ENCODE data around the gene ZNF580. TPM values are rescaled to one million over a fixed set of nuclear protein-coding genes. Genes with fewer than 3 reads are reported as not detected.

ZNF580 gene
- total RNA-seq, 2 donors from 2014 or later = 32.0 to 36.7 TPM

DNA sequence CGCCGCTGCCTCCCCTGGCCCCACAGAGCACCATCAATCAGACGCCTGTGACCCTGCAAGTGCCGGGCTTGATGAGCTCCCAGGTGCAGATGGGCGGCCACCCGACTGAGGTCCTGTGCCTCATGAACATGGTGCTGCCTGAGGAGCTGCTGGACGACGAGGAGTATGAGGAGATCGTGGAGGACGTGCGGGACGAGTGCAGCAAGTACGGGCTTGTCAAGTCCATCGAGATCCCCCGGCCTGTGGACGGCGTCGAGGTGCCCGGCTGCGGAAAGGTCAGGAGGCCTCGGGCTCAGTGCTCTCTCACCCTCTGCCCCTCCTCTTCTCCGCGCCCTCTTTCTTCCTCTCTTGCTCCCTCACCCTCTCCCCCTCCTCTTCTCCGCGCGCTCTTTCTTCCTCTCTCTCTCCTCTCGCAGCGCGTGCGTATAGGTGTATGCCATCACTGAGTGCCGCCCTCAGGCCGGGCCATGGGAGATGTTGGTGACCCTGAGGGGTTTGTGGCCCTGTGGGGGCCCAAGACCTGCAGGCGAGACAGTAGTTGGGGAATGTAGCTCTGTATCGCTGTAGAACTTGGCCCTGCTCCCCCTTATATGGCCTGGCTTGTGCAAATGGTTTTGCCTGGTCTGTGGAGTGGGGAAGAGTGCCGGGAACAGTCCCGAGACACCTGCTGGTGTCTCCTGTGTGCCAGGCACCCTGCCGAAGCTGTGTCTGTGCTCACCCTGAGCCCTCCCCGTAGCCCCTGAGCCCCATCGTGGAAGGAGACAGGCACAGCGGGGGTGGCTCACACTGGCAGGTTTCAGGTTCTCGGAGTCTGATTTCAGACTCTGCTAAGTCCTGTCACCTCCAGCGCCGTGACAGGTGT is 28.8 kb downstream of the ZNF580 start:
- no peak for DNase-seq (ENCODE audit: low spot score)
- intact Hi-C loops (cut with DNase I) = no loop called here

DNA sequence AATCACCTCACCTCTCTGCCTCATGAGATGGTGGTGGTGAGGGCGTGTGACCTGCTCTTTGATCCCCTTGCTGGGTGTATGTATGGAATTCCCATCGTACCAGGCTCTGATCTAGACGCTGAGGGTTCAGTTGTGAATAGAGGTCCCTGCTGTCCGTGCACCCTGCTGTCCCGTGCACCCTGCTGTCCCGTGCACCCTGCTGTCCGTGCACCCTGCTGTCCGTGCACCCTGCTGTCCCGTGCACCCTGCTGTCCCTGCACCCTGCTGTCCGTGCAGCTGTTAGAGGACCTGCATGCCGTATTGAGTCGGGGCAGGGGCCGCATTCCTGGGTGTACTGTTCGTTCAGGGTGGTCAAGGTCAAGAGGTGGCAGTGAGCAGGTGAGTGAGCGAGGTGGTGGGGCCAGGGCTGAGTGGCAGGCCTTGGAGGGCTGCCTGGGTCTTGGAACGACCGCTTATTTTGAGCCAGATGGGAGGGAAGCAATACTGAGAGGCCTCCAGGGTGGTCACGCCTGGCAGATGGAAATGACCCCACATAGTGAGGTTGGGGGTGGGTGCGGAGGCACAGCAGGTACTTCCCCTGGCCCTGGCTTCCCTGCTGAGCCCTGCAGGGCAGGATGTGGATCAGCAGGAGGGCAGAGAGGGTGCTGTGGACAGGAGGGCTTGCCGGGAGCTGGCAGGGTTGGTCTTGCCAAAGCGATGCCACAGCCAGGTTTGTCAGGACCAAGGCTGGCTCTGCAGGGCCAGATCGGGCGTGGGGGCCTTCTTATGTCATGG is 29.7 kb downstream of the ZNF580 start:
- intact Hi-C loops (cut with DNase I) = no loop called here
- DNase-seq (ENCODE audit: low spot score) = no peak

DNA sequence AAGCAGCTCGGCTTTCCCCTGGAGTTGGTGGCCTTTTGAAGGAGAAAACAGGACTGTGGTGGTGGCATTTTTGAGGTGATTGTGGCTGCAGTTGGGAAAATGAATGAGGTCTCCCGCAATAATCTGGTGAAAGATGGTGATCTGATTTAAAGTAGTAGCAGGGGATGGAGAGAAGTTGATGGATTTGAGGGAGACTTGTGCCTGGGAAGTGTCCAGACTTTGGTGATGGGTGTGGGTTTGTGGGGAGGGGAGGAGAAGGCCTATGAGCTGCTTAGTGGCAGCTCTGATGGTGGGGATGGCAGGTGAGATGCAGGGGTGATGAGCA is 30.2 kb downstream of the ZNF580 start:
- DNase-seq (ENCODE audit: low spot score) = no peak
- intact Hi-C loops (cut with DNase I) = no loop called here

DNA sequence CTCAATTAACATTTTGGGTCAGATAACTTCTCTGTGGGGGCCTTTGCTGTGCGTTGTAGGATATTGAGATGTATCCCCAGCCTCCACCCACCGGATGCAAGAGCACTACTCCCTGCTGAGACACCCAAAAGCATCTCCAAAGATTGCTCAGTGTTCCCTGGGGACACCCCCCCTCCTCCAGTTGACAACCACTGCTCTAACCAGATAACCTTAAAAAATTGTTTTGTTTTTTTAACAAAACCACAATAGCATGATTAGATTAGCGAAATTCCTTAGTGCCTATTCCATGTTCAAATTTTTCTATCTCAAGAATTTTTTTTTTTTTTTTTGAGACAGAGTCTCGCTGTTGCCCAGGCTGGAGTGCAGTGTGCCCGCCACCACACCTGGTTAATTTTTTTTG is 31.6 kb downstream of the ZNF580 start:
- DNase-seq (ENCODE audit: low spot score) = no peak
- intact Hi-C loops (cut with DNase I) = no loop called here

DNA sequence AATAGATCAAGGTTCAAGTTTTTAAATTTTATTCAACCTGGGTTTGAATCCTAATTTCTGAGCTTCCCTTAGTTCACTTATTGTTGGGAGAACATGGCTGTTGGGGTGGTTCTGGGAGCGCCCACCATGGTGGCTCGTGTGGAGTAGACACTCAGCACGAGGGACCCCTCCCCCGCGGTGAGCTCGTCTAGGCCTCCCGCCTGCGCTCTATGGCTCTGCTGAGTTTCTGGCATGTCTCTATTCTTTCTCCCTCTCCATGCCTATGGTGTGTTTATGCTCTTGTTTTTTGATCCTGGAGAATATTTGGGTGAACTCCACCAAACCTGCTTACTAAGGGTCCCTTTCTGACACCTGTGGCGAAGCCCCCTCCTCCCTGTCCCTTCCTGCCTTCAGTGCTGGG is 32.7 kb downstream of the ZNF580 start:
- intact Hi-C loops (cut with DNase I) = no loop called here

DNA sequence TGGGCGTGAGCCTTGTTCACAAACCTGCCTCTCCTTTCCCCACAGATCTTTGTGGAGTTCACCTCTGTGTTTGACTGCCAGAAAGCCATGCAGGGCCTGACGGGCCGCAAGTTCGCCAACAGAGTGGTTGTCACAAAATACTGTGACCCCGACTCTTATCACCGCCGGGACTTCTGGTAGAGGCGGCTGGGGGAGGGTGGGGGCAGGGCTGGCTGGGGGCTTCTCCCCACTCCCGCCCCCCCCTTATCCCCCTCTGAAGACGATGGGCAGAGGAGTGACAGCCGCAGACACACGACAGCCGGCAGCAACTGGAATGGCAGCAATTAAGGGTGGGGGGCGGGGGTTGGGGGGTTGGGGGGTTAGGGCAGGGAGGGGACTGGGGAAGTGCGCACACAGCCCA is 33.1 kb downstream of the ZNF580 start:
- intact Hi-C loops (cut with DNase I) = no loop called here
- DNase-seq (ENCODE audit: low spot score) = no peak

More for the DNA sequence above, 32.7 kb downstream of the ZNF580 start:
- DNase-seq (ENCODE audit: low spot score) = no peak

DNA sequence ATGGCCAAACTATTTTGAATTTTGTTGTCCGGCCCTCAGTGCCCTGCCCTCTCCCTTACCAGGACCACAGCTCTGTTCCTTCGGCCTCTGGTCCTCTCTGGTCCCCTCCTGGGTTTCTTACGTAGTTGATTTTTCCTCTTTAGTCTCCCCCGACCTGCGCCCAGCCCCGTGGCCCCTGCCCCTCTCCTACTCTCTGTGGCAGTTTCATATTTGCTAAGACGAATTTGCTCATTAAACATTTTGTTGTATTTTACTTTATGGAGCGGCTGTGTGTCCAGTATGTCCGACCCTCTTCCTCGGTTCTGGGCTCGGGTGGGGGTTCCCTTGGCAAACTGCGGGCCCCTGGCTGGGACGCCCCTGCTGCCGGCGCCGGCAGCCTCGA is 33.6 kb downstream of the ZNF580 start:
- no peak for DNase-seq (ENCODE audit: low spot score)
- intact Hi-C loops (cut with DNase I) = no loop called here

DNA sequence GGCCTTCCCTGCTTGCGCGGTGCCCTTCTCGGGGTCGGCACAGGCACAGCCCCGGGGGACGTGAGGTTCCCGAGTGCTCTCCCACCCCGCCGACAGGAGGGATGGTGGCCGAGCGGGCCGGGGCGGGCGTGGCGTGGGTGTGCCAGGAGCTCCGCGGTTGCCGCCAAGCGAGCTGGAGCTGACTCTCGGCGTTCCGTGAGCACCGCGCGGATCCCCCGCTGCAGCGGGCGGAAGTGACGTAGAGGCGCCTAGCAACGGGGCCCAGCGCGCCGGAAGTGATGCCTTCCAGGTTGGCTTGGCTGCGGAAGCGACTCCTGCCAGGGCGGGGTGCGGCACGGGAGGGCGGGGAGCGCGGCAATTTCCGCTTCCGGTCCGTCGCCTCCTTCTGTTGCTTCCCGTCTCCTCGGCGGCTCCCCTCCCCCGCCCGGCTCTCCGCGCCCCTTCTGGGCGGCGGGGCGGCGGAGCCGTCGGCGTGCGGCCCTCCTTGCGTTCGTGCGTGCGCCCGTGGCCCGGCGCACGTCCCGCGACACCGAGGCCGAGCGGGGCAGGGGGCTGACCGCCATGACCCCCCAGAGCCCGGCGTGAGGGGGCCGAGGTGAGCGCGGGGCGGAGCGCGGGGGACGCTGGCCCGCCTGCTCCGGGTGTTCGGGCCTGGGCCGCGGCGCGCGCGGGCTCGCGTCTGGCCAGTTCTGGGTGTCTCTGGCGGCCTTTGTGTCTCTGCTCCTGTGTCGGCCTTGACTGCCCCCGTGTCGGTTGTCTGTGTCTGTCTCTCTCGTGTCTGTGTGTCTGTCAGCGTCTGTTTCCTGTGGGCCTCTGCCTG is 34.2 kb downstream of the ZNF580 start, which contains the start of gene EPN1:
EPN1 (plus strand) TSS at position 386 of the 820 bp plus-strand sequence. CDS start 3,402 bp downstream, outside the sequence.
- peak; percentile 99 for DNase-seq (ENCODE audit: low spot score)
- intact Hi-C loops (cut with DNase I) = no loop called here

DNA sequence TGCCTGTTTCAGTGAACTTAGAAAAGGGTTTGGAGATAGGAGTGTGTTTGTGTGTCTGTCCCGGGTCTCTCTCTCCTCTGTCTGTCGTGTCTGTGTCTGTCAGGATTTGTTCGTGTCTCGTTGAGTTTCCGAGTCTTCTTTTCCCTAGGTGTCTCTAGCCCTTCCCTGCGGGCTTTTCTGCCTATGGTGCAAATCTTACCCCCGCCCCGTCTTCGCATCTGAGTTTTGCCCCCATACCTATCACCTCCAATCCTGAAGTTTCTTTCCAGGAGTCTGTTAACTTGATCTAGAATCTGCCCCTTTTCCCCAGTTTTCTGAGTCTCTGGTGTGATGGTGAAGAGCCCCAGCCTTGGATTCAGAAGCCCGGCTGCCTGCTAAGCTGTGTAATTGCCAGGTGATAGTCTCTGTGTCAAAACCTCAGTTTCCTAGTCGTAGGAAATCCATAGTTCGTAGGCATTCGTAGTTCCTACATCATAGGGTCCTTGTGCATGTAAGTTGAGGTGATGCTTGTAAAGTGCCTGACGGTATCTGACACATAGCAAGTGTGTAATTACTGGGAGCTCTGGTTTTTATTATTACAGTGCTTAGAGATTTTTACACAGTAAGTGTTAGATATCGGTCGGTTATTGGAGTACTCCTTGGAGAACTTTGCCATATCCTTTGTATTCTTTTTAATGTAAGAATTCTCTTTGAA is 35.0 kb downstream of the ZNF580 start:
- intact Hi-C loops (cut with DNase I) = no loop called here
- no peak for DNase-seq (ENCODE audit: low spot score)

DNA sequence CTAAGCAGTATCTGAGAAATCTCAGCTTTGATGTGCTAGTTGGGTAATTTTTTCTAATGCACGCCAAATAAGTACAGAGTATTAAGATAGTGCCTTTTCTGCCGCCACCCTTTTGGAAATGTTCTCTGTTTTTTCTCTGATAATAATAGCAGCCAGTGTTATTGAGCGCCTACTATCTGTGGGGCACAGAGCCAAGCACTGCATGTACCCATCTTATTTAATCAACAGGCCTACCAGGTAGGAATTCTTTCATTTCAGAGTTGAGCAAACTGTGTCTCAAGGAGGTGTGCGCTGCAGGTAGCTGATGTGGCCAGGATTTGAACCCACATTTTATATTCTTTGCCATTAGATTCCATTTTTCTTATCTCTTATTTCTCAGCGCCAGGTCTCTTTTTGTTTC is 35.6 kb downstream of the ZNF580 start:
- no peak for DNase-seq (ENCODE audit: low spot score)
- intact Hi-C loops (cut with DNase I) = no loop called here

DNA sequence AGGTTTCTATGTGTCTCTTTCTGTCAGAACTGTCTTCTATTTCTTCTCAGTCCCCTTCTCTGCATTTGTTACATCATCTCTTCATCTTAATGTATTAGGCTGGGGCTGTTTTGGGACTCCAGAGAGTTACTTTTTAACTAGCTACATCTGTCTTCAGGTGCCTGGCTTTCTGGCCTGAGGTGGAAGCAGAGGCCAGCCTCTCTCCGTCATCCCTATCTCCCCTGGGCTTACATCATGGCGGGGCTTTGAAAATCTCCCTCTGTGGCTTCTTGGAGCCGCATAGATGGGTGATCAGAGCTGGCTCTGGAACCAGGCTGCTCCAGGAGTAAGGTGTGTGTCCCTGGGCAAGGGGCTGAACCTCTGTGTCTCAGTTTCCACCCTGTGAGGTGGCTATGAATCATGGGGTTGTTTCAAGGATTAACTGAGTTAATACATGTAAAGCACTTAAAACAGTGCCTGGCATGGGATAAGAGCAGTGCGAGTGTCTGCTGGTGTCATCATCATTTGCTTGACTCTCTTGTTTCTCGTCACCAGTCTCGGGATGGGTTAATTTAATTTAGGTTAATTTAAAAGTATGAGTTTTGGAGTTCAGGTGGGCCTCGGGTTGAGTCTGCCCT is 36.2 kb downstream of the ZNF580 start:
- intact Hi-C loops (cut with DNase I) = no loop called here
- DNase-seq (ENCODE audit: low spot score) = no peak

DNA sequence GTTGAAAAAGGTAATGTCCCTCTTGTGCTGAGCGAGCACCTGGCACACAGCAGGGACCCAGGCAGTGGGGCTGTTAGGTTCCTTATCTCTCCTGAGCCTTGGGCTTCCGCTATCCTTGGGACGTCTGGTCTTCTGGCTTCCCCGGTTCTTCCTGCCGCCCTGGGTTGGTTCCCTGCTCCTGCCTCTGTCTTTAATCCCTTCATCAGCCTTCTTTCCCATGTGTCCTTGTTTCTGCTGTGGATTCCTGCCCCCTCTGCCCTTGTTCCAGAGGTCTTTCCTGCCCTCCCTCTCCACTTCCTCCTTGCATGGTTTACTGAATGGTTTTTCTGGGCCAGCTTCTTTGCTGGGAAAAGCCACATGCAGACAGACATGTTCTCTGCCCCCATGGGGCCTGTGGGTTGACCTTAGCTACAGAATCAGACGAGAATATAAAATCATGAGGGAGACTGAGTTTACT is 36.8 kb downstream of the ZNF580 start:
- DNase-seq (ENCODE audit: low spot score) = no peak
- intact Hi-C loops (cut with DNase I) = no loop called here

DNA sequence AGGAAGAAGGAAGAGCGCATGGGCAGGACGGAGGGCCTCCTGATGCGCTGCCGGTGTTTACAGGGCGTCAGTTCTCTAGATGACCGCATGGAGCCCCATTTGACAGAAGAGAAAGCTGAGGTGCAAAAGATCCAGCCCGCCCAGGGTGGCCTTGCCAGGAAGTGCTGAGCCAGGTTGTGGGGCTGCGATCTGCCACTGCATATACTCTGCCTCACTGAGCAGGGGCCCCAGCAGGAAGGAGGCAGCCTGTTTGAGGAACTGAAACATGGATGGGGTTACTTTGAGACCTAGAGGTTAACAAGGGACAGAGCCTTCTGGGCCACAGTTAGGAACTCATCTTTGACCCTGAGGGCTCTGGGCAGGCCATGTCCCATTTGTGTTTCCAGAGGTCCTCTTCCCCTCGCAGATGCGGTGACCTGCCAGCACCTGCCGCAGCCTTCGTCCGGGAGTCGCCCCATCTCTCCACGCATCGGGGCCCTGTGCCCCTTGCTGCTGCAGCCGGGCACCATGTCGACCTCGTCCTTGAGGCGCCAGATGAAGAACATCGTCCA is 37.4 kb downstream of the ZNF580 start:
- DNase-seq (ENCODE audit: low spot score) = no peak
- intact Hi-C loops (cut with DNase I) = no loop called here

DNA sequence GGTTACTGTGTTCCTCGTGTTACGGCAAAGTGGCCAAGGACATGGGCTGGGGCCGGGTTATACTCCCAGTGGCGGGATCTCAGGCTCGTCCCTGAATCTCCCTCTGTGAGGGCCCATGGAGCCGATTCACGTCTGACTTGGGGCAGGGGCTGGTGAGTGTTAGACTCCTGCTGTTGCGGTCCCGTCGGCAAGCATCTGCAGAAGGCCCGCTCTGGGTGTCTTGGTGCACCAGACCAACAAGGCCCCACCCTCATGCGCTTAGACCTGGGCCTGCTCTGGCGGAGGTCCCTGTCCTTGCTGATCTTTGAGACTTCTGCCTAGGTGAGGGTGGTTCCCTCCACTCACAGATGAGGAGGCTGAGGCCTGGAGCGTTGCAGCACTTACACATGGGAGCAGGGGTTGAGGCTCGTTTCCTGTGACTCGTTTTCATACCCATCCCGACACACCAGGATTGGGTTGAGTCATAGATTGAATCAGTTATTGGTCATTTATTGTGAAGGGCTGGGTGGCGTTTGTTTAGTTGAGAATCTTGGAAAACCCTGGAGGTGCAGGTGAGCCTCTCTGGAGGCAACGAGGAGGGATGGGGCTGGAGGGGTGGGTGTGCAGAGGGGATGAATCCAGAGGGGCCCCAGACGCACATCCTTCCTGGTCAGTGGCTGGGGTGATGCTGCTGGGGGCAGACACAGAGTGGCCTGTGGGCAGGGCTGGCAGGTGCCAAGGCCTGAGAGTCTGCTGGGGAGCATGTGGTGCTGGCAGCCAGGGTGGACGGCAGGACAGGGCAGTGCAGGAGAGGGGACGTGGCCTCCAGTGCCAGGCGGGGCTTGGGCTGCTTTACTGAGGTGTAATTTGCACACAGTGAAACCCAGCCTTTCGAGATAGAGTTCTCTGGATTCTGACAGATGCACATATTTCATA is 38.8 kb downstream of the ZNF580 start:
- intact Hi-C loops (cut with DNase I) = no loop called here
- DNase-seq (ENCODE audit: low spot score) = no peak

DNA sequence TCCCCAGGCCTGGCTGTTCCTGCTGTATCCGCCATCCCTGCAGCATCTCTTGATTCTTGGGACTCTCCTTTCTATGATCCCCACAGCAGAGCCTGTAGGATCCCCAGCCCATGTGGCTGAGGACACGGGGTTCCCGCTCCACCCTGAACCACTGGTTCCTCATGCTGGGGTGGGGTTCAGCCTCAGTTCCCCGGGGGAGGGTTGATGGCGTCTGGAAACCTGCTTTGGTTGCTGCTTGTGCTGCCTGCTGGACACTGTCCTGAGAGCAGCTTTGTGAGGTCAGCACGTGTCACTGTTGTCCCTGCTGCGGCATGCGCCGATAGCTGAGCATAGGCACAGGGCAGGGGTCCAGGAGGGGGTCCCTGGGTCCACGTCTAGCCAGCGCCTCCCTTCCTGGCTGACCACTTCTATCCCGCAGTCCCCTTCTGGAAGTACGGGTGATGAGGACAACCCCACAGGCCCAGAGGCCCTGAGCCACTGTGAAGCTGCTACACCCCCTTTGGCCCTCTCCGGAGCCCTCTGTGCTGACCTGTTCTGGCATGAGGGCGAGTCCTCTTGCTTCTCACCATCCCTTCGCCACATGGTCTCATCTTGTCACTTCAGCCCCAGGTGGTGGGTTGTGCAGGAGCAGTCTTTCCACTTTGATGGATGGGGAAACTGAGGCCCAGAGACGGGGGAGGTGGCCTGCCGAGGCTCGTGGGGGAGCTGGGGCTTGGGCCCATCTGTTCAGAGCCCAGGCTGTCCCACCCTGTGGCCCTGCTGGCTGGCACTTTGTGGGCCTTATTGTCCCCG is 39.7 kb downstream of the ZNF580 start:
- intact Hi-C loops (cut with DNase I) = no loop called here
- no peak for DNase-seq (ENCODE audit: low spot score)

DNA sequence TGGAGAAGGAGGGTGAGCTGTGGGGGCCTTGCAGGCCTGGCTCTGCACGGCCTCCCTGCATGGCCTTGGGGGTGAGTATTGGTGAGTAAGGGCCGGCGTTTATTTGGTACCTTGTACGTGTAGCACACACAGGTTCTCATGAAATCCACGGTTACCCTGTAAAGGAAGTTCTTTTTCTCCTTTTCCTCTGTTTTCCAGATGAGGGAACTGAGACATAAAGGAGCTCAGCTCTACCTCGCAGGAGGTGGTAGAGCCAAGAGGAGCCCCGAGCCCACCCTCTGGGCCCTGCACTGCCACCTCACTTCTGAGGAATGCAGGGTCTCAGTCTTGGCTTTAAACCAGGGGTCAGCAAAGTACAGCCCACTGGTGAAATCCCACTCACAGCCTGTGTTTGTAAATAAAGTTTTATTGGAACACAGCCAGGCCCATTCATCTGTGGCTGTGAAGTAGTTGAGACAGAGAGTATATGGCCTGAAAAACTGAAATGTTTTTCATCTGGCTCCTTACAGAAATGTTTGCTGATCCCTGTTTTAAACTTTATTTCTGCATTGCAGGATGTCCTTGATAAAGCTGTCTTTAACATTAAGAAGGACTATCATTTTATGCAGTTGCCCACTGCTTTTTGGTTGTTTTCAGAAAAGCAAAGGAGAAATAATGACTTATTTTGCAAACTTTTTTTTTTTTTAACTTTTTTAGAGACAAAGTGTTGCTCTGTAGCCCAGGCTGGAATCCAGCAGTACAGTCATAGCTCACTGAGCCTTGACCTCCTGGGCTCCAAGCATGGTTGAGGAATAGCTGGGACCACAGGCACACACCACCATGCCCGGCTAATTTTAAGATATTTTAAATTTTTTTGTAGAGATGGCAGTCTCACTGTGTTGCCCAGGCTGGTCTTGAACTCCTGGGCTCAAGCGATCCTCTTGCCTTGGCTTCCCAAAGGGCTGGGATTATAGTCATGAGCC is 40.6 kb downstream of the ZNF580 start:
- intact Hi-C loops (cut with DNase I) = no loop called here
- no peak for DNase-seq (ENCODE audit: low spot score)
